WTC11 (cell line): ENCODE measurements around the gene PSMB9.

ENCODE experiments used
- ATF3 ChIP-seq: sonication (generic); formaldehyde crosslinking; conservative IDR thresholded peaks from 2 replicates; pipeline ENCODE4 v1.8.1; 2022; ENCODE audit warnings: mild to moderate bottlenecking, missing genetic modification reagents
- CTCF ChIP-seq: fragments of 200-600 bp; IDR thresholded peaks from 2 replicates; pipeline ENCODE4 v1.8.0; 2022; ENCODE audit warnings: antibody characterized with exemption
- ELF4 ChIP-seq: sonication (generic); formaldehyde crosslinking; IDR thresholded peaks from 2 replicates; pipeline ENCODE4 v1.8.1; 2022; ENCODE audit warnings: low read depth, mild to moderate bottlenecking, moderate library complexity, missing genetic modification reagents

DNA sequence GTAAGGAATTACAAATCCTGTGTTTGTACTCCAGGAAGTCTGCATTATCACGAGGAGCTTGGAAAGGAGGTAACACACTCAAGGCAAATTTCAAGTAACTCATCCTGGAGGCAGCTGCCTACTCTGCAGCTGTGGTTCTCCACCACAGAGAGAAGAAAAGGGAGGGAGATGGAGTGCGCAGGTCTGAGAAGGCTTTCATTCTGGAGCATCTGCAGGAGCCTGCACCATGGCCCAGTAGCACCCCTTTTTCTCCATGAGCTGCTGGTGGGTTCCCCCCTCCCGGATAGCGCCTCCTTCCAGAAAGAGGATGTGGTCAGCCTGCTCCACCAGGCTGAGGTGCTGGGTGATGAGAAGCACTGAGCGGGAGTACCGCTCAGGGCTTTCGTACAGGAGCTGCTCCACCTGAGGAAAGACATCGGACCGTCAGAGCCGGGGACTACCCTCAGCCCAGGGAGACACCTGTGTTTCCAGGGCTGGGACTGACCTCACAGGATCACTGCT lies 8.6 kb upstream of the PSMB9 start:
- TF ChIP-seq ATF3 = no peak
- TF ChIP-seq CTCF = no peak
- TF ChIP-seq ELF4 (CRISPR knock-in tag) = no peak
